Measurements from ENCODE around the gene MAB21L1.

GRCh38 chr13:35449821-35450220 is 26.7 kb downstream of the MAB21L1 start:
- TF ChIP-seq CTCF (IDR thresholded peaks at IDR 0.05) = no peak
- TF ChIP-seq POLR2A (IDR thresholded peaks at IDR 0.05) = no peak
